NT2/D1 (cell line): ENCODE data around the gene MBLAC1.

ENCODE experiments used
- SUZ12 ChIP-seq: IDR thresholded peaks from 2 replicates; pipeline ENCODE4 v1.6.1; 2011; ENCODE audit not compliant: insufficient read length, insufficient read depth; ENCODE audit errors: extremely low read depth
- YY1 ChIP-seq: IDR thresholded peaks from 2 replicates; pipeline ENCODE4 v1.6.1; 2011; ENCODE audit not compliant: insufficient read length, insufficient read depth

DNA sequence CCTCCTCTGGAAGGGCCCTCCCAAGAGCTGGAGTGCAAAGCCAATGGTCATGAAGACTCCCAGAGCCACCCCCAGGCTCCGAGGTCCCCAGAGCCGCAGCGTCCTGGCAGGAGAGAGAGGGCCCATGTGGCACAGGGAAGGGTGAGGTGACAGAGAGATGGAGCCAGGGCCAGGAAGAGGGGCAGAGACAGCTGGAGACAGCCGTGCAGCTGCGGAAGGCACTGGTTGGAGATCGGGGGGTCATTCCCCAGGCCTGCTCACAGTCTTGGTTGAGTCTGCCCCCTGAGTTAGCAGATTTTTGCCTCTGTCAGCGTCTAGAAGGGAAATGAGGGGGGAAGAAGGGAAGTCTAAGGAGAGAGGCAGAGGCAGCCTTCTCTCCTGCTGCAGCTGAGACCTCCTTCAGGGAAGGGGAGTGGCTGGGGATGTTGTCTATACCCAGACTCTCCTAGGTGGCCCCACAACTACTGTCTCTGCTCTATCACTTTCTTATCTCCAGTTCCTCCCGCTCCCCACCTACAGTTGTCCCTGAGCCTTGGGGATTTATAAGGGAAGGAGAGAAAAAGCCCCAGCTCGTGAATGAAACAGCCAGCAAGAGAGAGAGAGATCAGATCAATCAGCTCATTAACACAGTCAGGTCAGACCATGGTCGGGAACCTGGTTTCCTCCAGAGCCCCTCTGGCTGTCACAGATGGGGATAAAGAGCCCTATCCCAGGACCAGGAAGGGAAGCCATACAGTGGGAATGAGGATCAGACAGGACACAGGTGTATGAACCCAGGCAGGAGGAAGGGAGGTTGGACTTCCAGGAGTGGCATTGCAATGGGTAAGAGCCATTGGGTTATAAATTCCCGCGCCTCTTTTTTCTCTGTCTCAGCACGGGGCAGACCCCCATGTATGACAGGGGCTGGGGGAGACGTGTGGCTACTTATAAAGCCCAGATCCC lies 40.5 kb downstream of the MBLAC1 start:
- TF ChIP-seq SUZ12: no peak
- no peak for TF ChIP-seq YY1
